ENCODE measurements around the gene ELK3.

- no peak for TF ChIP-seq CTCF (IDR thresholded peaks at IDR 0.05)
- TF ChIP-seq POLR2AphosphoS5 (IDR thresholded peaks at IDR 0.05): peak; percentile 37 to 80 (median 72)
- TF ChIP-seq EP300 (IDR thresholded peaks at IDR 0.05): no peak
Measured at GRCh38 chr12:96193725-96194575, at the start of gene ELK3.
